HepG2 (cell line): Measurements from ENCODE around the gene SLC35F3. TPM values are rescaled to one million over a fixed set of nuclear protein-coding genes. Genes with fewer than 3 reads are reported as not detected.

Experiments
- ADNP ChIP-seq: sonication (generic); formaldehyde crosslinking; IDR thresholded peaks from 2 replicates; pipeline ENCODE4 v1.4.0; 2020; ENCODE audit warnings: missing genetic modification reagents
- AHDC1 ChIP-seq: sonication (generic); formaldehyde crosslinking; IDR thresholded peaks from 2 replicates; pipeline ENCODE4 v1.5.1; 2020; ENCODE audit warnings: mild to moderate bottlenecking, missing genetic modification reagents, borderline replicate concordance
- ATAD3A ChIP-seq: sonication (generic); formaldehyde crosslinking; IDR thresholded peaks from 2 replicates; pipeline ENCODE4 v1.4.0; 2020; ENCODE audit warnings: missing genetic modification reagents
- FUBP1 ChIP-seq: sonication (generic); formaldehyde crosslinking; IDR thresholded peaks from 2 replicates; pipeline ENCODE4 v1.5.1; 2020; ENCODE audit warnings: missing genetic modification reagents, mild to moderate bottlenecking, borderline replicate concordance
- RAD51 ChIP-seq: fragments of 450-650 bp; IDR thresholded peaks from 2 replicates; pipeline ENCODE4 v1.6.1; 2016; ENCODE audit warnings: borderline replicate concordance
- SAFB2 ChIP-seq: sonication (generic); formaldehyde crosslinking; IDR thresholded peaks from 2 replicates; pipeline ENCODE4 v1.5.1; 2020; ENCODE audit warnings: missing genetic modification reagents, low read depth, mild to moderate bottlenecking, borderline replicate concordance
- ZMAT3 ChIP-seq: sonication (generic); formaldehyde crosslinking; conservative IDR thresholded peaks from 2 replicates; pipeline ENCODE4 v1.7.0; 2021; ENCODE audit warnings: missing genetic modification reagents
- ZNF331 ChIP-seq: sonication (generic); formaldehyde crosslinking; IDR thresholded peaks from 2 replicates; pipeline ENCODE4 v1.4.0; 2020; ENCODE audit warnings: missing genetic modification reagents
- ZNF362 ChIP-seq: sonication (generic); formaldehyde crosslinking; IDR thresholded peaks from 2 replicates; pipeline ENCODE4 v1.4.0; 2020; ENCODE audit warnings: missing genetic modification reagents, mild to moderate bottlenecking, borderline replicate concordance
- ZNF607 ChIP-seq: sonication (generic); formaldehyde crosslinking; IDR thresholded peaks from 2 replicates; pipeline ENCODE4 v1.5.1; 2020; ENCODE audit warnings: missing genetic modification reagents, mild to moderate bottlenecking, borderline replicate concordance
- ZNF784 ChIP-seq: sonication (generic); formaldehyde crosslinking; IDR thresholded peaks from 2 replicates; pipeline ENCODE4 v1.5.1; 2020; ENCODE audit warnings: missing genetic modification reagents, mild to moderate bottlenecking, borderline replicate concordance
- polyA plus RNA-seq, 8 experiments: library from polyadenylated mRNA; depleted of rRNA in 3 of 8; stranded (reverse) in 7 of 8; unstranded in 1 of 8; fragments of >200 nt; fragmentation: Illumina TruSeq in 4 of 8; extraction: Trizol in 4 of 8; gene quantifications; 2 replicates each; pipeline versions ENCODE4 v1.2.1 to v1.2.3, GENCODE V29; 2011 to 2016; ENCODE audit warnings: low read depth in 4 of 8, missing spikeins in 1 of 8, mixed read lengths in 1 of 8; ENCODE audit not compliant: insufficient read depth in 1 of 8
- total RNA-seq, 5 experiments: library from RNA; depleted of rRNA; stranded (reverse); fragments of >200 nt; fragmentation: Illumina TruSeq; extraction: Trizol; gene quantifications; 2 replicates each; pipeline ENCODE4 v1.2.3, GENCODE V29; 2016; ENCODE audit warnings: low read depth in 1 of 5

Gene SLC35F3
- total and polyA plus RNA-seq, 2 of the 13 experiments (the other 11 are each of a cell fraction or from before 2014, with no cell fraction given) = not detected

- TF ChIP-seq AHDC1 (CRISPR knock-in tag) (no peak), ZNF784 (no peak), ZNF331 (CRISPR knock-in tag) (no peak), ZMAT3 (no peak), RAD51 (no peak), FUBP1 (CRISPR knock-in tag) (no peak), ATAD3A (CRISPR knock-in tag) (no peak), ZNF362 (no peak), ADNP (CRISPR knock-in tag) (no peak), SAFB2 (CRISPR knock-in tag) (no peak), ZNF607 (CRISPR knock-in tag) (no peak)
Observed at GRCh38 chr1:234336359-234336758, 431.9 kb downstream of the SLC35F3 start (continued).
